Right lobe of liver (tissue), 4 donors: Measurements from ENCODE around the gene PDCL3.

Source experiments
- POLR2A ChIP-seq: fragments of 450-650 bp; IDR thresholded peaks from one replicate; pipeline ENCODE4 v1.6.1; 2017; ENCODE audit warnings: antibody characterized with exemption, mild to moderate bottlenecking
- TF ChIP-seq, protein P1 (sequence below), 4 donors: fragments of 200-600 bp in 3 of 4; fragments of 450-650 bp in 1 of 4; IDR thresholded peaks; one replicate each; pipeline versions ENCODE4 v1.5.1 to v1.8.0; 2016 to 2022; ENCODE audit warnings: antibody characterized with exemption in 4 of 4, mild to moderate bottlenecking in 2 of 4
- donor health status: DM: no; HTN: no; CAD: no.
- donor health status: DM: no; HTN: no; CAD: no.
- donor health status: DM: no; HTN: yes; CAD: no.

DNA sequence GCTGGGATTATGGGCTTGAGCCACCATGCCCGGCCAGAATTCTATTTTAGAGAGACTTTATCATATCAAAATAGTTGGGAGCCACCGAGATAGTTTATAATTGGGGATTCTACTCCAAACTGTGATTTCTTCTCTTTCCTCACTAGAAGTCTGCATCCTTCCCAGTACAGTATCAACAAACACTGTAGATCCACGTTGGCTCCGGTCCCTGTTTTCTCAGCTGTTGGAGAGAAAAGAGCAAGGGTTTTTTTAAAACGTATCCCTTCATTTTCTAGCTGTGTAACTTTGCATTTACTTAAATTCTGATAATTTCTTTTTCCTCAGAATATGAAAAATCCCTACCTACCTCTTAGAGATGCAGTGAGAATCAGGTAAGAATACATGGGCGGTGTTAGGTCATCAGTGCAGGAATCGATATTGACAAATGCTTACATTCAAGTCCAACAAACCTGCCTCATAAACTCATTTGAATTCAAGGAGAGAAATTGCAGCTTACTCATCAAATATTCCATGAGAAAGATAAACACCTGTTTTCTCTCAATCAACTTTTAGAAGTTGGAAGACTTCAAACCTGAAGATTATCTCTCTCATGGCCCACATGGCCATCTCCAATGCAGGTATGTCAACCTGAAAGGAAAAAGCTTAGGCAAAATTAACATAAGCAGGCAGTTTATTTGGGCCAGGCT is 17.7 kb upstream of the PDCL3 start:
- TF ChIP-seq, protein P1, sequence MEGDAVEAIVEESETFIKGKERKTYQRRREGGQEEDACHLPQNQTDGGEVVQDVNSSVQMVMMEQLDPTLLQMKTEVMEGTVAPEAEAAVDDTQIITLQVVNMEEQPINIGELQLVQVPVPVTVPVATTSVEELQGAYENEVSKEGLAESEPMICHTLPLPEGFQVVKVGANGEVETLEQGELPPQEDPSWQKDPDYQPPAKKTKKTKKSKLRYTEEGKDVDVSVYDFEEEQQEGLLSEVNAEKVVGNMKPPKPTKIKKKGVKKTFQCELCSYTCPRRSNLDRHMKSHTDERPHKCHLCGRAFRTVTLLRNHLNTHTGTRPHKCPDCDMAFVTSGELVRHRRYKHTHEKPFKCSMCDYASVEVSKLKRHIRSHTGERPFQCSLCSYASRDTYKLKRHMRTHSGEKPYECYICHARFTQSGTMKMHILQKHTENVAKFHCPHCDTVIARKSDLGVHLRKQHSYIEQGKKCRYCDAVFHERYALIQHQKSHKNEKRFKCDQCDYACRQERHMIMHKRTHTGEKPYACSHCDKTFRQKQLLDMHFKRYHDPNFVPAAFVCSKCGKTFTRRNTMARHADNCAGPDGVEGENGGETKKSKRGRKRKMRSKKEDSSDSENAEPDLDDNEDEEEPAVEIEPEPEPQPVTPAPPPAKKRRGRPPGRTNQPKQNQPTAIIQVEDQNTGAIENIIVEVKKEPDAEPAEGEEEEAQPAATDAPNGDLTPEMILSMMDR (IDR thresholded peaks at IDR 0.05), result no peak
- no peak for TF ChIP-seq POLR2A
